22Rv1 (cell line): Measurements from ENCODE around the gene ANGPTL7.

ENCODE experiments used
- ZFX ChIP-seq: fragments of 450-650 bp; IDR thresholded peaks from 2 replicates; pipeline ENCODE4 v1.6.1; 2017; ENCODE audit warnings: antibody characterized with exemption, borderline replicate concordance
- TF ChIP-seq, protein P1 (sequence below): fragments of 450-650 bp; IDR thresholded peaks from 2 replicates; pipeline ENCODE4 v1.5.1; 2017; ENCODE audit warnings: mild to moderate bottlenecking

- TF ChIP-seq, protein P1, sequence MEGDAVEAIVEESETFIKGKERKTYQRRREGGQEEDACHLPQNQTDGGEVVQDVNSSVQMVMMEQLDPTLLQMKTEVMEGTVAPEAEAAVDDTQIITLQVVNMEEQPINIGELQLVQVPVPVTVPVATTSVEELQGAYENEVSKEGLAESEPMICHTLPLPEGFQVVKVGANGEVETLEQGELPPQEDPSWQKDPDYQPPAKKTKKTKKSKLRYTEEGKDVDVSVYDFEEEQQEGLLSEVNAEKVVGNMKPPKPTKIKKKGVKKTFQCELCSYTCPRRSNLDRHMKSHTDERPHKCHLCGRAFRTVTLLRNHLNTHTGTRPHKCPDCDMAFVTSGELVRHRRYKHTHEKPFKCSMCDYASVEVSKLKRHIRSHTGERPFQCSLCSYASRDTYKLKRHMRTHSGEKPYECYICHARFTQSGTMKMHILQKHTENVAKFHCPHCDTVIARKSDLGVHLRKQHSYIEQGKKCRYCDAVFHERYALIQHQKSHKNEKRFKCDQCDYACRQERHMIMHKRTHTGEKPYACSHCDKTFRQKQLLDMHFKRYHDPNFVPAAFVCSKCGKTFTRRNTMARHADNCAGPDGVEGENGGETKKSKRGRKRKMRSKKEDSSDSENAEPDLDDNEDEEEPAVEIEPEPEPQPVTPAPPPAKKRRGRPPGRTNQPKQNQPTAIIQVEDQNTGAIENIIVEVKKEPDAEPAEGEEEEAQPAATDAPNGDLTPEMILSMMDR = no peak
- no peak for TF ChIP-seq ZFX
Measured at GRCh38 chr1:11233208-11233607, 44.1 kb downstream of the ANGPTL7 start.
